ENCODE results near the gene URI1.

DNA sequence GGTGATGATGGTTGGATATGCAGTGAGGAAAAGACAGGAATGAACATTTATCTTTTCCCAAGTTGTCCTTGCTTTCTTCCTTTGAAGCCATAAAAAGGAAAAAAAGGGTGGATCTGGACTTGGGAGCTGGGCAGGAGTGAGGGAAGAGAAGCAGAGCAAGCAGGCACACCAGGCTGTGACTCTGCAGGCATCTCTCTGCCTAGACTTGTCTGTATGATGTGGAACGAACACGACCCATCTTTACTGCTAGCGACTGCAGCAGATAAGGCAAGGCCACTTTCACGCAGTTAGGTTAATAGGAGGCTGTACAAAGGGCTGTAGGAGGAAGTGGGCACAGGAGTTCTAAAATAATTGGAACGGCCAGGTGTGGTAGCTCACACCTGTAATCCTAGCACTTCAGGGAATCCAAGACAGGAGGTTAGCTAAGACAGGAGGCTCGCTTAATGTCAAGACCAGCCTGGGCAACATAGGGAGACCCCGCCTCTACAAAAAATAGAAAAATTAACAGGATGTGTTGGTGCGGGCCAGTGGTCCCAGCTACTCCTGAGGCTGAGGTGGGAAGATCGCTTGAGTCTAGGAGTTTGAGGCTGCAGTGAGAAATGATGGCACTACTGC is 961 bp upstream of the URI1 start:
- TF ChIP-seq EZH2 (IDR thresholded peaks at IDR 0.05) (no peak), POLR2AphosphoS5 (IDR thresholded peaks at IDR 0.05; ENCODE audit: borderline replicate concordance, low read depth, low read length) (no peak)

Data from SK-N-MC (cell line).